WI38 (cell line): Measurements from ENCODE around the gene SSH2.

Experiments
- H3K4me3 ChIP-seq: 2 replicates; pipeline ENCODE4 v1.5.1; 2011; ENCODE audit warnings: low read depth, mild to moderate bottlenecking, control low read depth, low read length
- TF ChIP-seq, protein P1 (sequence below): IDR thresholded peaks from 2 replicates; pipeline ENCODE4 v1.5.1; 2012; ENCODE audit warnings: low read depth, mild to moderate bottlenecking, control low read depth, low read length

Gene SSH2

GRCh38 chr17:29693751-29694150 lies 236.3 kb downstream of the SSH2 start:
- no peak overlapping the region for H3K4me3 ChIP-seq
- TF ChIP-seq, protein P1, sequence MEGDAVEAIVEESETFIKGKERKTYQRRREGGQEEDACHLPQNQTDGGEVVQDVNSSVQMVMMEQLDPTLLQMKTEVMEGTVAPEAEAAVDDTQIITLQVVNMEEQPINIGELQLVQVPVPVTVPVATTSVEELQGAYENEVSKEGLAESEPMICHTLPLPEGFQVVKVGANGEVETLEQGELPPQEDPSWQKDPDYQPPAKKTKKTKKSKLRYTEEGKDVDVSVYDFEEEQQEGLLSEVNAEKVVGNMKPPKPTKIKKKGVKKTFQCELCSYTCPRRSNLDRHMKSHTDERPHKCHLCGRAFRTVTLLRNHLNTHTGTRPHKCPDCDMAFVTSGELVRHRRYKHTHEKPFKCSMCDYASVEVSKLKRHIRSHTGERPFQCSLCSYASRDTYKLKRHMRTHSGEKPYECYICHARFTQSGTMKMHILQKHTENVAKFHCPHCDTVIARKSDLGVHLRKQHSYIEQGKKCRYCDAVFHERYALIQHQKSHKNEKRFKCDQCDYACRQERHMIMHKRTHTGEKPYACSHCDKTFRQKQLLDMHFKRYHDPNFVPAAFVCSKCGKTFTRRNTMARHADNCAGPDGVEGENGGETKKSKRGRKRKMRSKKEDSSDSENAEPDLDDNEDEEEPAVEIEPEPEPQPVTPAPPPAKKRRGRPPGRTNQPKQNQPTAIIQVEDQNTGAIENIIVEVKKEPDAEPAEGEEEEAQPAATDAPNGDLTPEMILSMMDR = no peak

GRCh38 chr17:29687596-29687995 lies 242.4 kb downstream of the SSH2 start:
- TF ChIP-seq, protein P1 = no peak

GRCh38 chr17:29686993-29687590 lies 242.9 kb downstream of the SSH2 start:
- H3K4me3 ChIP-seq = no peak overlapping the region
- TF ChIP-seq, protein P1 = no peak

More at GRCh38 chr17:29687596-29687995, 242.4 kb downstream of the SSH2 start:
- H3K4me3 ChIP-seq = no peak overlapping the region

GRCh38 chr17:29683481-29683880 lies 246.5 kb downstream of the SSH2 start:
- TF ChIP-seq, protein P1 = no peak
- H3K4me3 ChIP-seq = no peak overlapping the region

GRCh38 chr17:29682987-29683386 lies 247.0 kb downstream of the SSH2 start:
- TF ChIP-seq, protein P1 = no peak
- no peak overlapping the region for H3K4me3 ChIP-seq

DNA sequence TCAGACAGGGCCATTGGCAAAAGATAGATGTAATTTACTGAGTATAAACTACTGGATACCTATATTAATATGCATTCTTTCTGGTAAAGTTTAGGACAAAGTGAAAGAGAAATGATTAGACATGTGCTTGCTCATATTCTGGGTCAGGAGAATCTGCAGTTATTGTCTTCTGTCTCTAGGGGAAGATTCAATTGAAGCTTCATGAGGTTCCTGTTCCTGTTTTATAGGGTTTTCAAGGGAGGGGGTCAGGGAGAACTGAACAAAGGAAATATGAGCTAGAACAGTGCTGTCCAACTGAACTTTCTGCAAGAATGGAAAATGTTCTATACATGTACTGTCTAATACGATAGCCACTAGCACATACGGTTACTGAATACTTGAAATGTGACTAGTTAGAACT lies 248.0 kb downstream of the SSH2 start:
- TF ChIP-seq, protein P1 = no peak
- no peak overlapping the region for H3K4me3 ChIP-seq

GRCh38 chr17:29677824-29678223 lies 252.2 kb downstream of the SSH2 start:
- TF ChIP-seq, protein P1 = no peak
- H3K4me3 ChIP-seq = no peak overlapping the region
